Endothelial cell of hepatic sinusoid (primary cell): ENCODE results near the gene NOL4L.

Experiments used
- in situ Hi-C: cut with HindIII; loops from 2 replicates; pipeline ENCODE4 v1.10.0; 2017; ENCODE audit warnings: low sequenced_read_pairs

NOL4L gene

GRCh38 chr20:32452776-32453466 lies 132.2 kb downstream of the NOL4L start:
- in situ Hi-C loops: no loop called here

GRCh38 chr20:32451682-32452461 lies 133.3 kb downstream of the NOL4L start:
- in situ Hi-C loops: no loop called here

- in situ Hi-C loops: no loop called here
Measured at GRCh38 chr20:32451340-32451681, 133.8 kb downstream of the NOL4L start.

GRCh38 chr20:32450484-32451061 lies 134.6 kb downstream of the NOL4L start:
- in situ Hi-C loops: no loop called here

GRCh38 chr20:32449890-32450401 lies 135.2 kb downstream of the NOL4L start:
- in situ Hi-C loops: no loop called here

GRCh38 chr20:32449057-32449889 lies 135.9 kb downstream of the NOL4L start:
- in situ Hi-C loops: no loop called here

GRCh38 chr20:32448306-32449056 lies 136.7 kb downstream of the NOL4L start:
- in situ Hi-C loops: no loop called here

GRCh38 chr20:32447136-32448027 lies 137.8 kb downstream of the NOL4L start:
- in situ Hi-C loops: no loop called here

GRCh38 chr20:32446301-32447100 lies 138.6 kb downstream of the NOL4L start:
- in situ Hi-C loops: no loop called here

GRCh38 chr20:32445539-32446273 lies 139.4 kb downstream of the NOL4L start:
- in situ Hi-C loops: no loop called here

GRCh38 chr20:32444474-32445220 lies 140.5 kb downstream of the NOL4L start:
- in situ Hi-C loops: loop anchor here (5.0 kb wide), 1 partner anchor 257 kb away; no protein-coding TSS in a partner anchor

- in situ Hi-C loops: loop anchor here (5.0 kb wide), 1 partner anchor 256 kb away; no protein-coding TSS in a partner anchor
Measured at GRCh38 chr20:32443386-32443974, 141.7 kb downstream of the NOL4L start.

GRCh38 chr20:32442630-32443373 lies 142.3 kb downstream of the NOL4L start:
- in situ Hi-C loops: loop anchor here (5.0 kb wide), 1 partner anchor 256 kb away; no protein-coding TSS in a partner anchor

- in situ Hi-C loops: loop anchor here (5.0 kb wide), 1 partner anchor 254 kb away; no protein-coding TSS in a partner anchor
Measured at GRCh38 chr20:32441638-32442037, 143.5 kb downstream of the NOL4L start.

GRCh38 chr20:32440758-32441078 lies 144.4 kb downstream of the NOL4L start:
- in situ Hi-C loops: loop anchor here (5.0 kb wide), 1 partner anchor 253 kb away; no protein-coding TSS in a partner anchor
